NK-92 (cell line): ENCODE measurements around the gene SEMA7A.
"Not testable (repeated sequence)": the region's sequence is repeated elsewhere in the genome, so short reads cannot be mapped to it uniquely, and the experiment has no call there.

Source experiments
- DNase-seq: peaks from one replicate; lab custom pipeline; 2025; ENCODE audit not compliant: unreplicated experiment; lab: John Stamatoyannopoulos, UW

The SEMA7A gene

GRCh38 chr15:74390049-74390646 lies 43.6 kb downstream of the SEMA7A start:
- not testable (repeated sequence) for DNase-seq

- no peak for DNase-seq
These were observed 44.3 kb downstream of the SEMA7A start for GRCh38 chr15:74389241-74390048.

DNA sequence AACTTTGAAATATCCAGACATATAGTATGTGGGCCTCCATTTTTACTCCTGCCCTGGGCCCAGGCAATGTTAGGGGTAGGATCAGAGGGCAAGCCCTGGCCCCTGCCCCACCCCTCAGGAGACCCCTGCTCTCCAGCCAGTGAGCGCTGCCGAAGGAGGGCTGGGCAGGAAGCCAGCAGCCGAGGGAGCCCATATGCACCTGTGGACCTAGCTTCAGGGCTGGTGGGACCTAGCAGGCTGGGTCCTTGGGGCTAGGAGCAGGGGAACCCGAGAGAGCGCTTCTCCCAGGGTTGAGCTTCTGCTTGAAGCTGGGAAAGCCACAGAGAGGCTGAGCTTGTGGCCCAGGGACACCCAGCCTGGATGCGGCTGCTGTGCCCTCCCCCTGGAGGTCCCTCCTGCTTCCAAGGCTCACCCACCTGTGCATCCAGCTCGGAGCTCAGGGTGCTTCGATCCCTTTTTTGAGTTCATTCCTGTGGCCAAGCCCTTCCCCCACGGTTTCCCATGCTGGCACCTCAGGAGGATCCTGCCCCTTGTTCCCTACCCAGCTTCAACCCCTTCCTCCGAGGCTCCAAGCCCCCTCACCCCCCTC lies 45.3 kb downstream of the SEMA7A start:
- no peak for DNase-seq

DNA sequence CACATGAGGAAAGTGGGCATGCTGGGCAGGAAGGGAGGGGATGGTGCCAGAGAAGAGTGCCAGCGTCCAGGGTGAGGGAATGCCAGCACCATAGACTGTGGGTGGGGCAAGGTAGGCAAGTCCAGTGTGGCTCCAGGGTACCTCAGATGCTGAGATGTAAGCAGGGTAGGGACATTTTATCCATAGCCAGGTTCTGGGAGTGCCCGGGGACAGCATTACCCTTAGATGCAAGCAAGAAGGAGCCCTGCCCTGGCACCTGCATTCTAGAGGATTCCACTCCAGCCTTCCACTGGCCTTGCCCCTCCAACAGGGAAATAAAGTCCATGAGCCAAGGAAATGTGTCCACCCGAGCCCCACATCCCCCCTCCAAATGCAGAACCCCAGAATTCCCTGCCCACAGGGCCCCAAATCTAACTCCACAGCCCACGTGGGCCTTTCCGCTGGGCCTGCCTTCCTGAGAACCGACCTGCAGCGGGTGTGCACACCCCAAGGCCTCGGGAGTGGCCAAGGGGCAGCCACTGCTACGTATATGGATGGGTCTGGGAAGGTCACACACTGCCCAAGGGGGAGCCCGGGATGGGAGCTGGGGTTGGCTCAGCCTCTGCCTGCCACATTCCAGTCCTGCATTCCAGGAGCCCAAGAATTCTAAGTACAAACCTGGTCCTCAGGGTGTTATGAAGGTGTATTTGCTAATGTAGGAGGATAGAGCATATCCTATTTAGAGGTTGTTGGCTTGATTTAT lies 46.0 kb downstream of the SEMA7A start:
- DNase-seq = no peak

GRCh38 chr15:74387141-74387541 lies 46.6 kb downstream of the SEMA7A start:
- DNase-seq = no peak

GRCh38 chr15:74386496-74387140 lies 47.1 kb downstream of the SEMA7A start:
- no peak for DNase-seq

DNA sequence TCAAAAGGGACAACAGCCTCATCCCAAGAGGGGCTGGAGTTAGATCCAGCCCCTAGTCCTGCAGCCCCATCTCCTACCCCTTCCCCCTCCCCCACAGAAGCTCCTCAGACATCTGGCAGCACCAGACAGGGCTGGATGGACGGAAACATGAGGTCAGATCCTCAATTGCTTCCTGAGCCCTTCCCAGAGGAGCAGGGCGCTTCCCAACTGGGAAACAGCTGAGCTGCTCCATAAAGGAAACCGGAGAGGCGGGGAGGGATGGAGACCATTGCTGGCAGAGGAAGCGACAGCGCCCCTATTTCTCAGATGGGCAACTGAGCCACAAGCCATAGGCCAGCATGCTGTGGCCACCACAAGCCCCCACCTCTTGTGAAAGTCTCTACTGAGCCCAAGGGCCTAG lies 48.0 kb downstream of the SEMA7A start:
- DNase-seq = no peak

GRCh38 chr15:74384881-74385643 lies 48.7 kb downstream of the SEMA7A start:
- DNase-seq = no peak

GRCh38 chr15:74384566-74384880 lies 49.2 kb downstream of the SEMA7A start:
- DNase-seq = no peak

GRCh38 chr15:74383695-74384565 lies 49.8 kb downstream of the SEMA7A start:
- DNase-seq = no peak

- no peak for DNase-seq
These were observed 50.5 kb downstream of the SEMA7A start for GRCh38 chr15:74383286-74383685.

DNA sequence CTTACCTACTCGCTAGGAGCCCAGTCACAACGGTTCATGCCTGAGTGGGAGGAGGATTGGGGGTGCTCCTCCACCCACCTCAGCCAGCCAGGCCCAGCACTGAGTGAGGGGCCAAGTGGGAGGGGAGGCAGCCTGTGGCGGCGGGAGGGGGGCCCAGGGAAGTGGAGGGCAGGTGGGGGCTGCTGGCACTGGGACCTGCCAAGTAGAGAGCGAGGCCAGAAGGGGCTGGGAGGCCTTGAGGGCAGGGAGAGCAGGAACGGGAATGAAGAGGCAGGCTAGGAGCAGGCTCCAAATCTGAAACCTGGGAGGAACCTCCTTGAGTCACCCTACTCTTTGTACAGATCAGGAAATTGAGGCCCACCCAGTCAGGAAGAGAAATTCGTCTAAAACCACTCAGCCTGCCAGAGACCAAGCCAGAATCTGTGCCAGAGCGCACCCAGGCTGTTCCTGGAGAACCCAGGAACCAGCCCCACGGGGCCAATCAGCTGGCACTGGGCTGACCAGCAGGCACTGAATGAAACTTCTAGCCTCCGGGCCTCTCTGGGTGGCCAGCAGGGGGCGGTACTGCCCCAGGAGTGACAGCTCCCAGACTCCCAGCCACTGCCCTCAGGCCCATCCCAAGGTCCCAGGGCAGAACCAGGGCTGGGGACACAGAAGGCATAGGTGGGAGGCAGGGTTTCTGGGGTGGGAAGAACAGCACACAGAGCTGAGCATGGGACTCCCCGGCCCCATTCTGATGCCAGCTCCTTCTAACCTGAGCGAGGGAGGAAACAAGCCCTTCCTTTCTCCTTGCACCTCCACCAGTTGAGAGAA lies 51.5 kb downstream of the SEMA7A start:
- DNase-seq = no peak

- DNase-seq = no peak
These were observed 52.3 kb downstream of the SEMA7A start for GRCh38 chr15:74381481-74381880.

DNA sequence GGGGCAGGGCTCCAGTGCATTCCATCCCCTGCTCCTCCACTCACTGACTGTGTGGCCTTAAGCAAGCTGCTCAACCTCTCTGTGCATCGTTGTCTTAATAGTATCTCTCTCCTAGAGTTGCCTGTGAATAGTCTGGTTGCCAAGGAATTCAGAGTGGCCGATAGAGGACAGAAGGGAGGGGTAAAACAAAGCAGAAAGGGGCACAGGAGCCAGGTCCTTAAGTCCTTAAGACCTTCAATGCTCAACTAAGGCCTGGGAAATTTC lies 52.6 kb downstream of the SEMA7A start:
- no peak for DNase-seq

GRCh38 chr15:74380361-74381189 lies 53.2 kb downstream of the SEMA7A start:
- DNase-seq = no peak

DNA sequence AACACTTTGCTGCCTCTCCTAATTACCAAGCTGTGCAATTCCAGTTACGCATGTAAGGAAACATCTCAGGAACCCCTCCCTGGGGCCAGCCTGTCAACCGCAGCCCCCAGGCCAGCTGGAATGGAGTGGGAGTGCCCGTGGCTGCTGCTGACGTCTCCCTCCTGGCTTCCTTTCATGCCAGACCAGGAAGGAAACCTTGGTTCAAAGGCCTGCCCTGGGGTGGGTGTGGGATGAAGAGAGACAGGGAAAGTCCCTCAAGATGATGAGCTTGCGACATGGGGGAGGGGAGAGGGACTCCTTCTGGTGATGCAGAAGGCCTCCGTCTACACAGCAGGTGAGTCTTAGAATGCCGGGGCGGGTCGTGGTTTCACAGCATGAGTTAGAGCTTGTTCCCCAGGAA lies 54.9 kb downstream of the SEMA7A start:
- DNase-seq = no peak

DNA sequence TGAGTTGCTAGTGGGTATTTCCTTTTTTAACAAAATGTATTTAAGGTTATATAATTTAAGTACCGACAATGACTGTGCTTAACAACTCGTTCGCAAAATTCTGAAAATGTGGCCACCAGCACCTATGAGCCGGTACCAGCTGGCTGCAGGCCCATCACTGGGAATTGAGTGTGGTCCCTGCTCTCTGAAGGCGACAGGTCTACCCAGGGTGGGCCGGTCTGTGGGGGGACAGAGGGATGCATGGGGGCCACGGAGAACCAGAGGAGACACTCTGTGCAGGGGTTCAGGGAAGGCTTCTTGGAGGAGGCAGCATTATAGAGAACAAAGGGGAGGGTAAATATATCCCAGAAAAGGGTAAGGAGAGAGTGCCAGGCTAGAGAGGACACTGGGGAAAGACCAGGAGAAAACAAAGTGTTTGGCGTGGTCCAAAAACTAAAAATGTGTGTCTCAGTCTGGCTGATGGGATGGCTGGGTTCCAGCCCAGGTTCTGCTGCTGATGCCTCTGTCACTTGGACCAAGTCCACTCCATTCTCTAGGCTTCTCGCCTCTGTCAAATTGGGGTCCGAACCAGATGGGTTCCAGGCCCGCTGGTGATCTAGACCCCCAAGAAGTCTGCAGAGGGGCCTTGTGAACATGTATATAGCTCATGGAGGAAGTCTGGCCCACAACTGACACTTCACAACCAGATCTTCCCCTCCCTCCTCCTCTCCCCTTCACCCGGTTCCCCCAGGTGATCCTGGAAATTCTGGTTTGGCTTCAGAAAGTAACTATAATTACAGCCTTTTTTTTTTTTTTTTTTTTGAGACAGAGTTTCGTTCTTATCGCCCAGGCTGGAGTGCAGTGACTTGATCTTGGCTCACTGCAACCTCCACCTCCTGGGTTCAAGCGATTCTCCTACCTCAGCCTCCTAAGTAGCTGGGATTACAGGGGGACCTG lies 55.7 kb downstream of the SEMA7A start:
- DNase-seq = no peak
